Central memory CD4-positive, alpha-beta T cell (primary cell): Measurements from ENCODE around the gene R3HCC1L.
"Not testable (repeated sequence)": the region's sequence is repeated elsewhere in the genome, so short reads cannot be mapped to it uniquely, and the experiment has no call there.

ENCODE experiments used
- DNase-seq: peaks from one replicate; pipeline ENCODE4 v3.0.0; 2022

Gene R3HCC1L

DNA sequence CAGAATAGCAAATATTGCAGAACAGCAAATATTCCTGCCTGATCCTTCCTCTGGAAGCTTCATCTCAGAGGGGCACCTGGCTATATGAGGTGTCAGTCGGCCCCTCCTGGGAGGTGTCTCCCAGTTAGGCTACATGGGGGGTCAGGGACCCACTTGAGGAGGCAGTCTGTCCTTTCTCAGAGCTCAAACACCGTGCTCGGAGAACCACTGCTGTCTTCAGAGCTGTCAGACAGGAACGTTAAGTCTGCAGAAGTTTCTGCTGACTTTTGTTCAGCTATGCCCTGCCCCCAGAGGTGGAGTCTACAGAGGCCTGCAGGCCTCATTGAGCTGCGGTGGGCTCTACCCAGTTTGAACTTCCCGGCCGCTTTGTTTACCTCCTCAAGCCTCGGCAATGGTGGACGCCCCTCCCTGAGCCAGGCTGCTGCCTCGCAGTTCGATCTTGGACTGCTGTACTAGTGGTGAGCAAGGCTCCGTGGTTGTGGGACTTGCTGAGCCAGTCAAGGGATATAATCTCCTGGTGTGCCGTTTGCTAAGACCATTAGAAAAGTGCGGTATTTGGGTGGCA is 48.0 kb downstream of the R3HCC1L start:
- not testable (repeated sequence) for DNase-seq

DNA sequence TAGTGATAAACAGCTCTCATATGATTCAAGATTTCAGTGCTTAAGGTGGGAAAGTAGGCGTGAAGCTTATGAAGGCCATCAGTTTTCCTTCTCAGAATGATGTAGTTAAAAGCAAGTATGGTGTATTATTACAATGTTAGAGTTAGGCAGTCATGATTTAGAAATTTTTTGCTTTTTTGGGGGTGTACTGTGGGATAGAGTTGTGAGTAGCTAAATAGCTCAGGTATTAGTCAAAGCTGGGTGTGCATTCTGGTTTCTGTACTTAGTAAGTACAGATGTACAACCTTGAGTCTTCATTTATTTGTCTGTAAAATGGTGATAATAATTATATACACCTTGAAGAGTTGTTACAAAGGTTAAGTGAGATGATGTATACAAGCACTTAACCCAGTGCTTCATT is 52.2 kb downstream of the R3HCC1L start:
- no peak for DNase-seq

- DNase-seq = not testable (repeated sequence)
Observed at GRCh38 chr10:98190773-98191172, 56.3 kb downstream of the R3HCC1L start.

DNA sequence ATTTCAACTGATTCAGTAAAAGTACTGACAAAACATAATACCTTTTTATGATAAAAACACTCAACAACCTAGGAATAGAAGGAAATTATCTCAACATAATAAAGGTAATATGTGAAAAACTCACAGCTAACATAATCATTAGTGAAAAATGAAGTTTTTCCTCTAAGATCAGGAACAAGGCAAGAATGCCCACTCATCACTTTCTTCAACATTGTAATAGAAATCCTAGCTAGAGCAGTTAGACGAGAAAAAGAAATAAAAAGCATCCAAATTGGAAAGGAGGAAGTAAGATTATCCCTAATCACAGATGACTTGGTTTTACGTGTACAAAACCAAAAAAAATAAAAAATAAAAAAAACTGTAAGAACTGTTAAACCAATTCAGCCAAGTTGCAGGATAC is 58.6 kb downstream of the R3HCC1L start:
- no peak for DNase-seq

DNA sequence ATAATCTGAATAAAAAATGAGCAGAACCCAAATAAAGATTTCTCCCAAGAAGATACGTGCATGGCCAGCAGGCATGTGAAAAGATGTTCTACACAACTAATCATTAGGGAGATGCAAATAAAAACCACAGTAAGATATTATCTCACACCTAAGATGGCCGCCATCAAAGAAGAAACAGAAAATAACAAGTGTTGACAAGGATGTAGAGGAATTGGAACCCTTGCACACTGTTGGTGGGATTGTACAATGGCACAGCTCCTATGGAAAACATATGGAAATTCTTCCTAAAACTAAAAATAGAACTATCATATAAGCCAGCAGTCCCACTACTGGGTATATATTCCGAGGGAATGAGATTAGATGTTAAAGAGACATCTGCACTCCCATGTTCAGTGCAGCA is 60.2 kb downstream of the R3HCC1L start:
- no peak for DNase-seq

DNA sequence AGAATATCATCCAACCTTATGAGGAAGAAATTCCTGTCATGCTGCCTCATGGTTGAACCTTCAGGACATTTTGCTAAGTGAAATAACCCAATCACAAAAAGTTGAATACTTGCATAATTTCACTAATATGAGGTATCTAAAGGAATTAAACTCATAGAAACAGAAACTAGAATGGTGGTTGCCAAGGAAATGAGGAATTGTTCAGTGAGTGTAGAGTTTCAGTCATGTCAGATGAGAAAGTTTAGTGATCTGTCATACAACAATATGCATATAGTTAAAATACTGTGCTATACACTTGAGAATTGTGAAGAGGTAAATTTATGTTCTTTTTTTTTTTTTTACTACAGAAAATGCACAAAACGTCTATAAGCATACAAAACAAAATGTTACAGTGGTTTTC is 60.7 kb downstream of the R3HCC1L start:
- DNase-seq = no peak

DNA sequence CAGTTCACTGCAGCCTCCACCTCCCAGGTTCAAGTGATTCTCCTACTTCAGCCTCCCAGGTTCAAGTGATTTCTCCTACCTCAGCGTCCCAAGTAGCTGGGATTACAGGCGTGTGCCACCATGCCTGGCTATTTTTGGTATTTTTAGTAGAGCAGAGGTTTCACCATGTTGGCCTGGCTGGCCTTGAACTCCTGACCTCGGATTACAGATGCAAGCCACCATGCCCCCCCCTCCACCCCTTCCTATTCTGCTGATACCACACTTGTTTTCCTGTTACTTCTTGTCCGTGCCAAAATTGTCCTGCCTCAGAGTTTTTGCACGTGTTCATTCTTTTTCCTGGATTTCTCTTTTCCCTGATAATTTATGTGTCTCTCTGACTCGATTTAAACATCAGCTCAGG is 62.5 kb downstream of the R3HCC1L start:
- DNase-seq = no peak

DNA sequence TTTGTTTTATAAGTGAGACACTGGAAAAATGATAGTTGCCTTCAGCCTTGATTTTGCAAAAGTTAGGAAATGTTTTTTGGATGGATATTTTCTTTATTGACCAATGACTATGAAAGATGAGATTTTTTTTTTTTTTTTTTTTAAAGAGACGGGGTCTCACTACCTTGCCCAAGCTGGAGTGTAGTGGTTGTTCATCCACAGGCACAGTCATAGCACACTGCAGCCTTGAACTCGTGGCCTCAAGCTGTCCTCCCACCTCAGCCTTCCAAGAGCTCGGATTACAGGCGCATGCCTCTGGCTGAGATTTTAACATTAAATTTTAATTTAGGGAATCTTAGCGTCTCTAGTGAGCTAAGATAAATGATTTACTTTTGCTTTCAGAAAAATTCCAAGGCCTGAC is 67.3 kb downstream of the R3HCC1L start:
- no peak for DNase-seq

DNA sequence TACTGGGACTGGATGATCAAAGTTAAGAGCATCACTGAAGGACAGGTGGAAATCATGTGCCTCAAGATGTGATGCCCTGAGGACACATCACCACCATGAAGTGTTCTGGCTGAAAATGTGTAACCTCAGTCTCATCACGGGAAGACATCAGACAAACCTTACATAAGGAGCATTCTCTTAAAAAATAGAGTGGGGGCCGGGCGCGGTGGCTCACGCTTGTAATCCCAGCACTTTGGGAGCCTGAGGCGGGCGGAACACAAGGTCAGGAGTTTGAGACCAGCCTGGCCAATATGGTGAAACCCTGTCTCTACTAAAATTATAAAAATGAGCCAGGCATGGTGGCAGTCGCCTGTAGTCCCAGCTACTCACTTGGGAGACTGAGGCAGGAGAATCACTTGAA is 67.9 kb downstream of the R3HCC1L start:
- DNase-seq = no peak

- no peak for DNase-seq
Observed at GRCh38 chr10:98205351-98205750, 70.9 kb downstream of the R3HCC1L start.

DNA sequence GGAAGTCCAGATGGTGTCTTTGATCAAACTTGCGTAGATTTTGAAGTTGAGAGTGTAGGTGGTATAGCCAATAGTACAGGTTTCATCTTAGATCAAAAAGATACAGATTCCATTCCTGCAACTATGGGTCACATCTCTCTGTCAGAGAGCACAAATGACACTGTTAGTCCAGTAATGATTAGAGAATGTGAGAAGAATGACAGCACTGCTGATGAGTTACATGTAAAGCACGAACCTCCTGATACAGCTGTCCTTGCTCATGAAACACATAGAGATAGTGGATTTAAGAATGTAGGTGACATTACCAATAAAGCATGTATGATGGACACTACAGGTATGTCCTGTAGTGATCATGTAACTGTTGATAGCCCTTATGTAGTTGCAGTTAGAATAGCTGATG is 74.5 kb downstream of the R3HCC1L start:
- DNase-seq = no peak

GRCh38 chr10:98209441-98209840 is 75.0 kb downstream of the R3HCC1L start:
- DNase-seq = no peak

DNA sequence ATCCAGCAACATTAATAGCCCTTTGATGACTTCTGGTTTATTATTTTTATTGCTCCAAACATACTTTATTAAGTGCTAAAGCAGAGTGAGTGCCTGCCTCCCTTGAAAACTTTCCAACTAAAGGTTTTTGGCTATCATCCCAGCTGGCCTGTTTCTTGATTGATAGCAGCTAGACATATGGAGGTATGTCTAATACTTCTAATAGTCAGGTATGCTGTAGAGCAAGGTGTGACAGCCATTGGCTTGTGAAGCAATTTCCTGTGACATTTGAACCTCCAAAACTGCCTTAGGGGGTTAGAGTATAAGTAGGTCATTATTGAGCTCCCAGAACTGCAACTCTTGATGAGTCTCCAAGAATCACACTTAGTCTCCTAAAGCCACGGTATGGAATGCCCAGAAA is 77.7 kb downstream of the R3HCC1L start:
- DNase-seq = no peak

DNA sequence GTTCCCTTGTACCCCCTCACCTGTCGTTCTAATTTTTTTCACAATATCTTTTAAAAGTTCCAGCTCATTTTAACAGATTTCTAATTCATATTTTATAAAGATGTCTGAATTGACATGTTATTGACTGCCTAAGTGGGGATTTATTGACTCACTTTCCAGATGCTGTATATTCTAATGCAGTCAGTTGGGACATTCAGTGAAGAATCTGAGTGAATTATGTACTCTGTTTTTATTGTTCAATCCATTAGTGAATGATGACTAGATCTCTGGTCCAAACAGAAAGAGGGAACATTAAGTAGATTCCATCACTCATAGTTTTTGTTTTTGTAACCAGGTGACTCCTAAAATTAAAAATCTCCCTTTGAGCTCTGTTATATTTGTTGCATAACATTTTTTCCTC is 79.3 kb downstream of the R3HCC1L start:
- no peak for DNase-seq

- DNase-seq = no peak
Observed at GRCh38 chr10:98215373-98215772, 80.9 kb downstream of the R3HCC1L start.

- no peak for DNase-seq
Observed at GRCh38 chr10:98217801-98218200, 83.3 kb downstream of the R3HCC1L start.

DNA sequence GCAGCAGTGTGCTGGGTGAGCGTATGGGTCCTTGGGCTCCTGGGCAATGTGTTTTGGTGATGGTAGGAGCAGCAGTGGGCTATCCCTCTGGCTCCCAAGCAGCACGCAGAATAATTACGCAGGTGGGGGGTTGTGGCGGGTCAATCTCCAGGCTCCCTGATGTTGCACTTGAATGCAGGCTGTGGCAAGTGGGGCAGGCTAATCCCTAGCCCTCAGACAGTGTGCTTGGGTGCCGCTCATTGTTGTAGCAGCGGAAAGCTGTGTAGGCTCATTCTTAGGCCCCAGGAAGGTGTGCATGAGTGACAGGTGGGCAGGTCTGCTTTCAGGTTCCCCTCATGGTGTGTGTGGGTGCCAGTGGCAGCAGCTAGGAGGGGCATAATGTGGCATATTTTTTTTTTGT is 89.4 kb downstream of the R3HCC1L start:
- no peak for DNase-seq

DNA sequence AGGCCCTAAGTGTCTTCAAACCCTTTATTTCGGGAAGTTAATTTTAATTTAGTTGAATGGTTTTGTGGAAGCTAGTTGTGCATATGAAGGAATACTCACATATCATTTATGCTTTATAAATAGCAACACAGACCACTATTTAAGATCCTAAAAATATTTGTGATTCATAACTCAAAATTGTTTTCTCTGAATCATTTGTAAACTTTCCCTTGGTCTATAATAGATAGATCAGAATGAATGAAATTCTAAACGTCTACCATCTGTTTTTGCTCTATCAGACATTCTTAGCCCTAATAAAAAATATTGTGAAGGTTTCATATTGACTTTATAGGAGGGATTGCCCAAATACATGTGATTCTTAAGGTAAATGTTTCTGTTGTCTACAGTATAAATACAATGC is 90.1 kb downstream of the R3HCC1L start:
- DNase-seq = no peak

GRCh38 chr10:98224996-98225395 is 90.5 kb downstream of the R3HCC1L start:
- no peak for DNase-seq

DNA sequence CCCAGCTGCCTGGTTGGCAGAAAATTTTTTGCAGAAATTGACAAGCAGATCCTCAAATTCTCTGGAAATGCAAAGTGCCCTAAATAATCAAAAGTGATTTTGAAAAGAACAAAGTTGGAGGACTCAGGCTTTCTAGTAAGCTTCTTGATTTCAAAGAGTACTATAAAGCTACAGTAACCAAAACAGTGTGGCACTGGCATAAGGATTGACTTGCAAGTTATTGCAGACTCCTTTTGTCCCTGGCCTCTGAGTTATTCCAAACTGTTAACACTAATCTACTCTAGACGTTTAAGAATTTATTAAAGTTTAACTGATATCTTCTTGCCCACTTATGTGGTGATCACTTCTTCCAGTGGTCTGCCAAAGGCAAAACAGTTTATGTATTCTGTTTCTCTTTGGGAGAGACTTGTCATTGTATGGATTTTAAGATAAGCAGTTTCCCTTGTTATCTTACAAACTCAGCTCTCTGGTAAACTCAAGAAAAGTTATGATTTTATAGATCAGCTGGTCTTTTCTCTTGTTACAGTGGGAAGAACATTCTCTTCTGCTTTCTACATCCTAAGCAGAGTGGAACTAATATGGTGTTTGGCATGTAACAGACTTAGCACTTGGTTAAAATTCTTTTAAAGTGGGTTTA is 92.2 kb downstream of the R3HCC1L start:
- no peak for DNase-seq

- not testable (repeated sequence) for DNase-seq
Observed at GRCh38 chr10:98227713-98228112, 93.3 kb downstream of the R3HCC1L start.

DNA sequence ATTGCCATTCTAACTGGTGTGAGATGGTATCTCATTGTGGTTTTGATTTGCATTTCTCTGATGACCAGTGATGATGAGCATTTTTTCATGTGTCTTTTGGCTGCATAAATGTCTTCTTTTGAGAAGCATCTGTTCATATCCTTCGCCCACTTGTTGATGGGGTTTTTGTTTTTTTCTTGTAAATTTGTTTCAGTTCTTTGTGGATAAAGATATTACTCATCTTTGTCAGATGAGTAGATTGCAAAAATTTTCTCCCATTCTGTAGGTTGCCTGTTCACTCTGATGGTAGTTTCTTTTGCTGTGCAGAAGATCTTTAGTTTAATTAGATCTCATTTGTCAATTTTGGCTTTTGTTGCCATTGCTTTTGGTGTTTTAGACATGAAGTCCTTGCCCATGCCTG is 93.8 kb downstream of the R3HCC1L start:
- DNase-seq = not testable (repeated sequence)

GRCh38 chr10:98231417-98231816 is 97.0 kb downstream of the R3HCC1L start:
- no peak for DNase-seq

DNA sequence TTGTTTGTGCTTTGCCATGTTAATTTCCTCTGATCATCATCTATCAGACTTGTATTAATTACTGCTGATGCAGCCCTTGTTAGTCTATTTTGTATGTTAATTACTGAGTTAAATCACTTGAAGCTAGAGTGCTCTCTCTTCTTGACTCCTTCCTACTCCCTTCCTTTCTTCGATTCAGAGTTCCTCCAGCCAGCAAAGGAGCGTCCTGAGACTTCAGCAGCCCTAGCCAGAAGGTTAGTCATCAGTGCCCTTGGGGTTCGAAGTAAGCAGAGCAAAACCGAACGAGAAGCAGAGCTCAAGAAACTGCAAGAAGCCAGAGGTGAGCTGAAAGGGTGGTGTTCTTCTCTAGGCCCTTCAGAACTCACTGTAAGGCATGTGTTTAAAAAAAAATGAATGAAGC is 101.4 kb downstream of the R3HCC1L start:
- DNase-seq = no peak

- no peak for DNase-seq
Observed at GRCh38 chr10:98236862-98237261, 102.4 kb downstream of the R3HCC1L start.
